Measurements from ENCODE around the gene USP17L21. TPM values are rescaled to one million over a fixed set of nuclear protein-coding genes. Genes with fewer than 3 reads are reported as not detected.
"Not testable (repeated sequence)": the region's sequence is repeated elsewhere in the genome, so short reads cannot be mapped to it uniquely, and the experiment has no call there.

USP17L21 gene, protein sequence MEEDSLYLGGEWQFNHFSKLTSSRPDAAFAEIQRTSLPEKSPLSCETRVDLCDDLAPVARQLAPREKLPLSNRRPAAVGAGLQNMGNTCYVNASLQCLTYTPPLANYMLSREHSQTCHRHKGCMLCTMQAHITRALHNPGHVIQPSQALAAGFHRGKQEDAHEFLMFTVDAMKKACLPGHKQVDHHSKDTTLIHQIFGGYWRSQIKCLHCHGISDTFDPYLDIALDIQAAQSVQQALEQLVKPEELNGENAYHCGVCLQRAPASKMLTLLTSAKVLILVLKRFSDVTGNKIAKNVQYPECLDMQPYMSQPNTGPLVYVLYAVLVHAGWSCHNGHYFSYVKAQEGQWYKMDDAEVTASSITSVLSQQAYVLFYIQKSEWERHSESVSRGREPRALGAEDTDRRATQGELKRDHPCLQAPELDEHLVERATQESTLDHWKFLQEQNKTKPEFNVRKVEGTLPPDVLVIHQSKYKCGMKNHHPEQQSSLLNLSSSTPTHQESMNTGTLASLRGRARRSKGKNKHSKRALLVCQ
- total RNA-seq: not detected
- long read RNA-seq: 0 reads

DNA sequence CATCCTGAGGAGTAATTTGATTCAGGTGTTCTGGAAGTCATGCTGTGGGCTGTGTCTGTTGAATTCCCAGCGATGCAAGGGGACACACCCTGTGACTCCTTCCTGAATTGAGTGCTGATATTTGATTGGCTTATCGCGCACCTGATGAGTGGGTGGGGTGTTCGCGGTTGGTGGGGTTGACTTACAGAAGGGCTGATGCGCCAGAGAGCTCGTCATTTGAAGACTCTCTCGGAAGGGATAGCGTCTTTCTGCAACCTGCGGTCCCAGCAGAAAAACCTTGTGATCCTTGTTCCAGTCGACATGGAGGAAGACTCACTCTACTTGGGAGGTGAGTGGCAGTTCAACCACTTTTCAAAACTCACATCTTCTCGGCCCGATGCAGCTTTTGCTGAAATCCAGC lies at the start of gene USP17L21:
TSS of gene USP17L21 (plus strand) at position 301 of the 400 bp plus-strand sequence. CDS start at position 301, 0 bp downstream.
- intact Hi-C loops (cut with DNase I); DNase-seq (ENCODE audit: low spot score): not testable (repeated sequence)

DNA sequence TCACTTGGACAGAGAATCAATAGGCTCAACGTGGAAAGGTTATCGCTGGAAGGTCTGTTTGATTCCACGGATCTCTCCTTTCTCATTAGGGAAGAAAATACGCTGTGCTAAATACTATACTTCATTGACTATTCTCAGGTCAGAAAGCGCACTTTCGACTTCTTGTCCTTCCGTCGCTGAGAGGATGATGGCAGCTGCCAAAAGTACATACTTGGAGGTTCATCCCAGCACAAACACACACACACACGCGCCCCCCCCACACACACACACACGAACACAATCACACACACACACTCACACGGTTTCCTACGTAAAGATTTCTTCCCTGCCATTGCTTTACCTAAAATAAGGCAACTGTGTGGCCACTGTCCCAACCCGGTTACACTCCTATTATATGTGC lies 48.0 kb upstream of the USP17L21 start:
- intact Hi-C loops (cut with DNase I): not testable (repeated sequence)

DNA sequence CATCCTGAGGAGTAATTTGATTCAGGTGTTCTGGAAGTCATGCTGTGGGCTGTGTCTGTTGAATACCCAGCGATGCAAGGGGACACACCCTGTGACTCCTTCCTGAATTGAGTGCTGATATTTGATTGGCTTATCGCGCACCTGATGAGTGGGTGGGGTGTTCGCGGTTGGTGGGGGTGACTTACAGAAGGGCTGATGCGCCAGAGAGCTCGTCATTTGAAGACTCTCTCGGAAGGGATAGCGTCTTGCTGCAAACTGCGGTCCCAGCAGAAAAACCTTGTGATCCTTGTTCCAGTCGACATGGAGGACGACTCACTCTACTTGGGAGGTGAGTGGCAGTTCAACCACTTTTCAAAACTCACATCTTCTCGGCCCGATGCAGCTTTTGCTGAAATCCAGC lies 47.6 kb upstream of the USP17L21 start, which contains the start of gene USP17L11:
TSS of gene USP17L11 (plus strand) at position 301 of the 400 bp plus-strand sequence. CDS start at position 301, 0 bp downstream.
- DNase-seq (ENCODE audit: low spot score); intact Hi-C loops (cut with DNase I): not testable (repeated sequence)

More for the DNA sequence above, 48.0 kb upstream of the USP17L21 start:
- DNase-seq (ENCODE audit: low spot score): peak; percentile 44

DNA sequence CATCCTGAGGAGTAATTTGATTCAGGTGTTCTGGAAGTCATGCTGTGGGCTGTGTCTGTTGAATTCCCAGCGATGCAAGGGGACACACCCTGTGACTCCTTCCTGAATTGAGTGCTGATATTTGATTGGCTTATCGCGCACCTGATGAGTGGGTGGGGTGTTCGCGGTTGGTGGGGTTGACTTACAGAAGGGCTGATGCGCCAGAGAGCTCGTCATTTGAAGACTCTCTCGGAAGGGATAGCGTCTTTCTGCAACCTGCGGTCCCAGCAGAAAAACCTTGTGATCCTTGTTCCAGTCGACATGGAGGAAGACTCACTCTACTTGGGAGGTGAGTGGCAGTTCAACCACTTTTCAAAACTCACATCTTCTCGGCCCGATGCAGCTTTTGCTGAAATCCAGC lies 42.8 kb upstream of the USP17L21 start, which contains the start of gene USP17L12:
TSS of gene USP17L12 (plus strand) at position 301 of the 400 bp plus-strand sequence. CDS start at position 301, 0 bp downstream.
- intact Hi-C loops (cut with DNase I); DNase-seq (ENCODE audit: low spot score): not testable (repeated sequence)

DNA sequence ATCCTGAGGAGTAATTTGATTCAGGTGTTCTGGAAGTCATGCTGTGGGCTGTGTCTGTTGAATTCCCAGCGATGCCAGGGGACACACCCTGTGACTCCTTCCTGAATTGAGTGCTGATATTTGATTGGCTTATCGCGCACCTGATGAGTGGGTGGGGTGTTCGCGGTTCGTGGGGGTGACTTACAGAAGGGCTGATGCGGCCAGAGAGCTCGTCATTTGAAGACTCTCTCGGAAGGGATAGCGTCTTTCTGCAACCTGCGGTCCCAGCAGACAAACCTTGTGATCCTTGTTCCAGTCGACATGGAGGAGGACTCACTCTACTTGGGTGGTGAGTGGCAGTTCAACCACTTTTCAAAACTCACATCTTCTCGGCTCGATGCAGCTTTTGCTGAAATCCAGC lies 38.1 kb upstream of the USP17L21 start, which contains the start of gene USP17L13:
TSS of gene USP17L13 (plus strand) at position 301 of the 400 bp plus-strand sequence. CDS start at position 301, 0 bp downstream.
- DNase-seq (ENCODE audit: low spot score); intact Hi-C loops (cut with DNase I): not testable (repeated sequence)

DNA sequence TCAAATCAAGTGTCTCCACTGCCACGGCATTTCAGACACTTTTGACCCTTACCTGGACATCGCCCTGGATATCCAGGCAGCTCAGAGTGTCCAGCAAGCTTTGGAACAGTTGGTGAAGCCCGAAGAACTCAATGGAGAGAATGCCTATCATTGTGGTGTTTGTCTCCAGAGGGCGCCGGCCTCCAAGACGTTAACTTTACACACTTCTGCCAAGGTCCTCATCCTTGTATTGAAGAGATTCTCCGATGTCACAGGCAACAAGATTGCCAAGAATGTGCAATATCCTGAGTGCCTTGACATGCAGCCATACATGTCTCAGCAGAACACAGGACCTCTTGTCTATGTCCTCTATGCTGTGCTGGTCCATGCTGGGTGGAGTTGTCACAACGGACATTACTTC lies 32.4 kb upstream of the USP17L21 start:
- DNase-seq (ENCODE audit: low spot score): peak; percentile 68

DNA sequence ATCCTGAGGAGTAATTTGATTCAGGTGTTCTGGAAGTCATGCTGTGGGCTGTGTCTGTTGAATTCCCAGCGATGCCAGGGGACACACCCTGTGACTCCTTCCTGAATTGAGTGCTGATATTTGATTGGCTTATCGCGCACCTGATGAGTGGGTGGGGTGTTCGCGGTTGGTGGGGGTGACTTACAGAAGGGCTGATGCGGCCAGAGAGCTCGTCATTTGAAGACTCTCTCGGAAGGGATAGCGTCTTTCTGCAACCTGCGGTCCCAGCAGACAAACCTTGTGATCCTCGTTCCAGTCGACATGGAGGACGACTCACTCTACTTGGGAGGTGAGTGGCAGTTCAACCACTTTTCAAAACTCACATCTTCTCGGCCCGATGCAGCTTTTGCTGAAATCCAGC lies 28.6 kb upstream of the USP17L21 start, which contains the start of gene USP17L15:
TSS of gene USP17L15 (plus strand) at position 301 of the 400 bp plus-strand sequence. CDS start at position 301, 0 bp downstream.
- intact Hi-C loops (cut with DNase I); DNase-seq (ENCODE audit: low spot score): not testable (repeated sequence)

More for the DNA sequence above, 32.4 kb upstream of the USP17L21 start:
- intact Hi-C loops (cut with DNase I): not testable (repeated sequence)

DNA sequence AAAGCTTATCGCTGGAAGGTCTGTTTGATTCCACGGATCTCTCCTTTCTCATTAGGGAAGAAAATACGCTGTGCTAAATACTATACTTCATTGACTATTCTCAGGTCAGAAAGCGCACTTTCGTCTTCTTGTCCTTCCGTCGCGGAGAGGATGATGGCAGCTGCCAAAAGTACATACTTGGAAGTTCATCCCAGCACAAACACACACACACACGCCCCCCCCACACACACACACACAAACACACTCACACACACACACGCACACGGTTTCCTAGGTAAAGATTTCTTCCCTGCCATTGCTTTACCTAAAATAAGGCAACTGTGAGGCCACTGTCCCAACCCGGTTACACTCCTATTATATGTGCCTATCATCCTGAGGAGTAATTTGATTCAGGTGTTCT lies 24.2 kb upstream of the USP17L21 start:
- intact Hi-C loops (cut with DNase I): not testable (repeated sequence)
- DNase-seq (ENCODE audit: low spot score): peak; percentile 64

DNA sequence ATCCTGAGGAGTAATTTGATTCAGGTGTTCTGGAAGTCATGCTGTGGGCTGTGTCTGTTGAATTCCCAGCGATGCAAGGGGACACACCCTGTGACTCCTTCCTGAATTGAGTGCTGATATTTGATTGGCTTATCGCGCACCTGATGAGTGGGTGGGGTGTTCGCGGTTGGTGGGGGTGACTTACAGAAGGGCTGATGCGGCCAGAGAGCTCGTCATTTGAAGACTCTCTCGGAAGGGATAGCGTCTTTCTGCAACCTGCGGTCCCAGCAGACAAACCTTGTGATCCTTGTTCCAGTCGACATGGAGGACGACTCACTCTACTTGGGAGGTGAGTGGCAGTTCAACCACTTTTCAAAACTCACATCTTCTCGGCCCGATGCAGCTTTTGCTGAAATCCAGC lies 19.1 kb upstream of the USP17L21 start, which contains the start of gene USP17L17:
TSS of gene USP17L17 (plus strand) at position 301 of the 400 bp plus-strand sequence. CDS start at position 301, 0 bp downstream.
- intact Hi-C loops (cut with DNase I); DNase-seq (ENCODE audit: low spot score): not testable (repeated sequence)

DNA sequence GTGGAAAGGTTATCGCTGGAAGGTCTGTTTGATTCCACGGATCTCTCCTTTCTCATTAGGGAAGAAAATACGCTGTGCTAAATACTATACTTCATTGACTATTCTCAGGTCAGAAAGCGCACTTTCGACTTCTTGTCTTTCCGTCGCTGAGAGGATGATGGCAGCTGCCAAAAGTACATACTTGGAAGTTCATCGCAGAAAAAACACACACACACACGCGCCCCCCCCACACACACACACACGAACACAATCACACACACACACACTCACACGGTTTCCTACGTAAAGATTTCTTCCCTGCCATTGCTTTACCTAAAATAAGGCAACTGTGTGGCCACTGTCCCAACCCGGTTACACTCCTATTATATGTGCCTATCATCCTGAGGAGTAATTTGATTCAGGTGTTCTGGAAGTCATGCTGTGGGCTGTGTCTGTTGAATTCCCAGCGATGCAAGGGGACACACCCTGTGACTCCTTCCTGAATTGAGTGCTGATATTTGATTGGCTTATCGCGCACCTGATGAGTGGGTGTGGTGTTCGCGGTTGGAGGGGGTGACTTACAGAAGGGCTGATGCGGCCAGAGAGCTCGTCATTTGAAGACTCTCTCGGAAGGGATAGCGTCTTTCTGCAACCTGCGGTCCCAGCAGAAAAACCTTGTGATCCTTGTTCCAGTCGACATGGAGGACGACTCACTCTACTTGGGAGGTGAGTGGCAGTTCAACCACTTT lies 14.6 kb upstream of the USP17L21 start, which contains the start of gene USP17L18:
TSS of gene USP17L18 (plus strand) at position 678 of the 728 bp plus-strand sequence. CDS start at position 678, 0 bp downstream.
- intact Hi-C loops (cut with DNase I): not testable (repeated sequence)
- peak; percentile 77 for DNase-seq (ENCODE audit: low spot score)

DNA sequence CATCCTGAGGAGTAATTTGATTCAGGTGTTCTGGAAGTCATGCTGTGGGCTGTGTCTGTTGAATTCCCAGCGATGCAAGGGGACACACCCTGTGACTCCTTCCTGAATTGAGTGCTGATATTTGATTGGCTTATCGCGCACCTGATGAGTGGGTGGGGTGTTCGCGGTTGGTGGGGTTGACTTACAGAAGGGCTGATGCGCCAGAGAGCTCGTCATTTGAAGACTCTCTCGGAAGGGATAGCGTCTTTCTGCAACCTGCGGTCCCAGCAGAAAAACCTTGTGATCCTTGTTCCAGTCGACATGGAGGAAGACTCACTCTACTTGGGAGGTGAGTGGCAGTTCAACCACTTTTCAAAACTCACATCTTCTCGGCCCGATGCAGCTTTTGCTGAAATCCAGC lies 9.6 kb upstream of the USP17L21 start, which contains the start of gene USP17L19:
TSS of gene USP17L19 (plus strand) at position 301 of the 400 bp plus-strand sequence. CDS start at position 301, 0 bp downstream.
- DNase-seq (ENCODE audit: low spot score); intact Hi-C loops (cut with DNase I): not testable (repeated sequence)

DNA sequence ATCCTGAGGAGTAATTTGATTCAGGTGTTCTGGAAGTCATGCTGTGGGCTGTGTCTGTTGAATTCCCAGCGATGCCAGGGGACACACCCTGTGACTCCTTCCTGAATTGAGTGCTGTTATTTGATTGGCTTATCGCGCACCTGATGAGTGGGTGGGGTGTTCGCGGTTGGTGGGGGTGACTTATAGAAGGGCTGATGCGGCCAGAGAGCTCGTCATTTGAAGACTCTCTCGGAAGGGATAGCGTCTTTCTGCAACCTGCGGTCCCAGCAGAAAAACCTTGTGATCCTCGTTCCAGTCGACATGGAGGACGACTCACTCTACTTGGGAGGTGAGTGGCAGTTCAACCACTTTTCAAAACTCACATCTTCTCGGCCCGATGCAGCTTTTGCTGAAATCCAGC lies 4.8 kb upstream of the USP17L21 start, which contains the start of gene USP17L20:
TSS of gene USP17L20 (plus strand) at position 301 of the 400 bp plus-strand sequence. CDS start at position 301, 0 bp downstream.
- intact Hi-C loops (cut with DNase I); DNase-seq (ENCODE audit: low spot score): not testable (repeated sequence)

DNA sequence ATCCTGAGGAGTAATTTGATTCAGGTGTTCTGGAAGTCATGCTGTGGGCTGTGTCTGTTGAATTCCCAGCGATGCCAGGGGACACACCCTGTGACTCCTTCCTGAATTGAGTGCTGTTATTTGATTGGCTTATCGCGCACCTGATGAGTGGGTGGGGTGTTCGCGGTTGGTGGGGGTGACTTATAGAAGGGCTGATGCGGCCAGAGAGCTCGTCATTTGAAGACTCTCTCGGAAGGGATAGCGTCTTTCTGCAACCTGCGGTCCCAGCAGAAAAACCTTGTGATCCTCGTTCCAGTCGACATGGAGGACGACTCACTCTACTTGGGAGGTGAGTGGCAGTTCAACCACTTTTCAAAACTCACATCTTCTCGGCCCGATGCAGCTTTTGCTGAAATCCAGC lies 4.6 kb downstream of the USP17L21 start, which contains the start of gene USP17L22:
TSS of gene USP17L22 (plus strand) at position 301 of the 400 bp plus-strand sequence. CDS start at position 301, 0 bp downstream.
- intact Hi-C loops (cut with DNase I); DNase-seq (ENCODE audit: low spot score): not testable (repeated sequence)

DNA sequence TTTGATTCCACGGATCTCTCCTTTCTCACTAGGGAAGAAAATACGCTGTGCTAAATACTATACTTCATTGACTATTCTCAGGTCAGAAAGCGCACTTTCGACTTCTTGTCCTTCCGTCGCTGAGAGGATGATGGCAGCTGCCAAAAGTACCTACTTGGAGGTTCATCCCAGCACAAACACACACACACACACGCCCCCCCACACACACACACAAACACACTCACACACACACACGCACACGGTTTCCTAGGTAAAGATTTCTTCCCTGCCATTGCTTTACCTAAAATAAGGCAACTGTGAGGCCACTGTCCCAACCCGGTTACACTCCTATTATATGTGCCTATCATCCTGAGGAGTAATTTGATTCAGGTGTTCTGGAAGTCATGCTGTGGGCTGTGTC lies 9.0 kb downstream of the USP17L21 start:
- intact Hi-C loops (cut with DNase I): not testable (repeated sequence)
- DNase-seq (ENCODE audit: low spot score): peak; percentile 93

Other genes with a start within 250 kb of the USP17L21 start
- not detected for gene FAM90A26, start 92.5 kb upstream of the USP17L21 start, total RNA-seq
- not detected for gene USP17L10, start 52.2 kb upstream of the USP17L21 start, total RNA-seq
- not detected for gene USP17L11, start 47.5 kb upstream of the USP17L21 start, total RNA-seq
- not detected for gene USP17L12, start 42.7 kb upstream of the USP17L21 start, total RNA-seq
- gene USP17L13, start 38.0 kb upstream of the USP17L21 start, total RNA-seq: not detected
- gene USP17L15, start 28.5 kb upstream of the USP17L21 start, total RNA-seq: not detected
- not detected for gene USP17L17, start 19.0 kb upstream of the USP17L21 start, total RNA-seq
- gene USP17L18, start 14.2 kb upstream of the USP17L21 start, total RNA-seq: not detected
- not detected for gene USP17L19, start 9.5 kb upstream of the USP17L21 start, total RNA-seq
- gene USP17L20, start 4.7 kb upstream of the USP17L21 start, total RNA-seq: not detected
- gene USP17L22, start 4.7 kb downstream of the USP17L21 start, total RNA-seq: not detected
- not detected for gene USP17L24, start 62.3 kb downstream of the USP17L21 start, total RNA-seq
- gene USP17L25, start 67.0 kb downstream of the USP17L21 start, total RNA-seq: not detected
- not detected for gene USP17L26, start 71.8 kb downstream of the USP17L21 start, total RNA-seq
- gene USP17L5, start 76.5 kb downstream of the USP17L21 start, total RNA-seq: not detected
- not detected for gene USP17L27, start 81.3 kb downstream of the USP17L21 start, total RNA-seq
- not detected for gene USP17L28, start 86.0 kb downstream of the USP17L21 start, total RNA-seq
- gene USP17L29, start 90.8 kb downstream of the USP17L21 start, total RNA-seq: not detected
- gene USP17L30, start 100.3 kb downstream of the USP17L21 start, total RNA-seq: not detected
- not detected for gene DEFB131A, start 181.5 kb downstream of the USP17L21 start, total RNA-seq

Data from cardiac septum (tissue), 1 donor.